Renal cortex interstitium (tissue), 11 donors: ENCODE data around the gene STEAP1B. TPM values are rescaled to one million over a fixed set of nuclear protein-coding genes. Genes with fewer than 3 reads are reported as not detected.
"Not testable (repeated sequence)": the region's sequence is repeated elsewhere in the genome, so short reads cannot be mapped to it uniquely, and the experiment has no call there.

Experiments
- DNase-seq, 11 donors: peaks; one replicate each; pipeline ENCODE4 v3.0.0-alpha.2; 2013; ENCODE audit warnings: low read depth in 9 of 11, low spot score in 4 of 11; ENCODE audit errors: extremely low read depth in 1 of 11
- polyA plus RNA-seq, 3 donors: library from polyadenylated mRNA; unstranded; fragments of 120-200 nt; gene quantifications; one replicate each; pipeline ENCODE4 v1.2.1, GENCODE V29; 2013; ENCODE audit not compliant: insufficient read length in 3 of 3

Gene STEAP1B
- polyA plus RNA-seq, 3 donors: 1.1 to 1.8 (median 1.3) TPM

DNA sequence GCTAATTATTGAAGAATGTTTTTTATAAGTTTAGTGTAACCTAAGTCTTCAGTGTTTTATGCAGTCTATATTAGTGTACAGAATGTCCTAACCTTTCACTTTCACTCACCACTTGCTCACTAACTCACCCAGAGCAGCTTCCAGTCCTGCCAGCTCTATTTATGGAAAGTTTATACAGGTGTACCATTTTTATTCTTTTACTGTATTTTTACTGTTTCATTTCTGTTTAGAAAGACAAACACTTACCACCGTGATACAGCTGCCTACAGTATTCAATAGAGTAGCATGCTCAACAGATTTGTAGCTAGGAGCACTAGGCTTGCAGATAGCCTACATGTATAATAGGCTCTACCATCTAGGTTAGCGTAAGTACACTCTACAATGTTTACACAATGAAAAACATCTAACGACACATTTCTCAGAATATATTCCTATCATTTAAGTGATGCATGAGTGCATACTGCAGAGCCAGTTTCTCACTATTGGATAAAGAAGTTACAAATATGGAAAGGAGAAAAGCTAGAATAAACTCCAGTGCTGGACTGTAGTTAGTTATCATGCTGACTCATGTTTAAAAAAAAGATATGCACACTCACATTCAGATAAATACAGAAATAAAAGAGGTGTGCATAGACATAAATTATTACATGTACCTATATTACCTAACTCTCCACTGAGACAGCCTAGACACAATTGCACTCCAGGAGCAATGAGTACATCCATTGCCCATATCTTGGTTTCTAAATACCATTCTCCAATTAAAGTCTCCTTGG lies 30.4 kb downstream of the STEAP1B start:
- no peak for DNase-seq

DNA sequence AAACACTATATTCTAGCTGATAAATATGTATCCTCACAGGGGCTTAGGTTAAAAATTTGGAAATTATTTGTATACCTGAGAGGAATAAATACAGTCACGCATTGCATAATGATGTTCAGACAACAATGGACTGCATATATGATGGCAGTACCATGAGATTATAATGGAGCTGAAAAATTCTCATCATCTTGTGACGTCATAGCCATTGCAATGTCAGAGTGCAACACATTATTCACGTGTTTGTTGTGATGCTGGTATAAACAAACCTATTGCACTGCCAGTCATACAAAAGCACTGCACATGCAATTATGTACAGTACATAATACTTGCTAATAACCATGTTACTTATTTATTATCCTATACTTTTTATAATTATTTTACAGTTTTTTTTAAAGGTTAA lies 31.4 kb downstream of the STEAP1B start:
- no peak for DNase-seq

DNA sequence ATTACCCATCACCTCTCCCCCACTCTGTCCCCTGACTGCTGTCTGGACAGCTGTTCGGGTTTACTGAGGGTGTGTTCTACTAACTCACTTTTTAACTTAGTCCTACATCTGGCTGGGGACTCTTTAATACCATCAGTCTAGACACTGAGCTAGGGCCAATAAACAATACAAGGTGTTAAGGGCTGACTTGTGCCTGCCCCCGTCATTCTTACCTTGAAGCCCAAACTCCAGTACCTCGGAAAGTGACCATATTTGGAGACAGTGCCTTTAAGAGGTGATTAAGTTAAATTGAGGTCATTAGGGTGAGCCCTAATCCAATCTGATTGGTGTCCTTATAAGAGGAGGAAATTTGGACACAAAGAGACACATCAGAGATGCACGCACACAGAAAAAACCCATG lies 35.7 kb downstream of the STEAP1B start:
- no peak for DNase-seq

DNA sequence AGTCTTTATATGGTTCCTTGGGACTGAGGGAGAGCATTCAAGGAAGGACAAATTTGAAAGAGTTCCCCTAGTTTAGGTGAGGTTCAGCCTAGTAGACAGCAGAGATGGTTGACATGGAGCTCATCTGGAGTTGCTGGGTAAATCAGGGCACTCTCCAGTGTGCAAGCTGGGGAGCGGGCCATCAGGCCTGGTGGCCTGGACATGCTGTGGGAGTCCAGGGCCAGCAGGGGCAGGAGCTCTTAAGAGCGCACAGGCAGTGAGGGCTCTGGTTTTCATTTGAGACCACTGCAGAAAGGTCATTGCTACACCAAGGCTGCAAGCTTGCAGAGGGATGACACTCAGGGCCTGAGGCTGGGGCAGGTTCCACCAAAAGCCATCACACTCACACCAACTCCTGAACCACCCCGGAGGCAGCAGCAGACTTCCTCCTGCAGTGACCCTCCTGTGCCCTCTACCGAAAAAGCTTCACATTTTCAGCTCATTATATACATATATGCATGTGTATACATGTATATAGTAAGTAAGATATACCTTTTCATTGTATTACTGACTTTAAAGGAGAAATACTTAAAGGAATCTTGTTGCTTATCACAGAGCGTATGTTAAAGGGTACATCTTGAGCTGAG lies 39.5 kb downstream of the STEAP1B start:
- DNase-seq: no peak

DNA sequence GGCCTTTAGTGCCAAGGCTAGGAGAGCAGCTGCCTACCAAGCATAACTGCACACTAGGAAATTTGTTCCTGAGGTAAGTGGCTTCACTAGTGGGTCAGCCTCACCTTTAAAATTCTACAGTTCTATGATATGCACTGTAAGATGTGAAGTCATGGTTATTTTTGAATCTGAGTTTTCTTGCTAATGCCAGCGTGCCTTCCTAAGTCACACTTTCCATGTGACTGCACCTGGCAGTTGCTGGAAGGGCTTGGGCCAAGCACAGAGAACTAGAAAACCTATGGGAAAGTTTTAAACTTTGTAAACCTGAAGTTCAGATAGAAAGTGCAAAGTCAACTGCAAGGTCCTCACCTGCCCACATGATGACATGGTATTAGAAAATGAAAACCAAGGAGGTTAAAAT lies 42.5 kb downstream of the STEAP1B start:
- DNase-seq: no peak

DNA sequence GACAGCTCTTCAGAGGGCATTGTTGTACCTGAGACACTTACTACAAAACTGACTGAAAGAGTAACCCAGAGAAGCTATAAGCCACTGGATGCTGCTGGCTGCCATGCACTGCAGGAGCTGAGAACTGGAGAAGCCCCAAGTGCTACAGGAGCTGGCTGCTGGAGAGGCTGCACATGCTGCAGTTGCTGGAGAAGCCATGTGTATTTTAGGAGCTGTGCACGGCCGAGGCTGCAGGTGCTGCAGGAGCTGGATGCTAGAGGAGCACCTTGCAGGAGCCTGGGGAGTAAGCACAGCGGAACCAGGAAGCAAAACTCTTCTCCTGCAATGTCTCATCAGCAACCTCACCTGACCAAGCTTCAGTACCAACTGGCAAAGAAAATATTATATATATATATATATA lies 45.5 kb downstream of the STEAP1B start:
- DNase-seq: no peak

DNA sequence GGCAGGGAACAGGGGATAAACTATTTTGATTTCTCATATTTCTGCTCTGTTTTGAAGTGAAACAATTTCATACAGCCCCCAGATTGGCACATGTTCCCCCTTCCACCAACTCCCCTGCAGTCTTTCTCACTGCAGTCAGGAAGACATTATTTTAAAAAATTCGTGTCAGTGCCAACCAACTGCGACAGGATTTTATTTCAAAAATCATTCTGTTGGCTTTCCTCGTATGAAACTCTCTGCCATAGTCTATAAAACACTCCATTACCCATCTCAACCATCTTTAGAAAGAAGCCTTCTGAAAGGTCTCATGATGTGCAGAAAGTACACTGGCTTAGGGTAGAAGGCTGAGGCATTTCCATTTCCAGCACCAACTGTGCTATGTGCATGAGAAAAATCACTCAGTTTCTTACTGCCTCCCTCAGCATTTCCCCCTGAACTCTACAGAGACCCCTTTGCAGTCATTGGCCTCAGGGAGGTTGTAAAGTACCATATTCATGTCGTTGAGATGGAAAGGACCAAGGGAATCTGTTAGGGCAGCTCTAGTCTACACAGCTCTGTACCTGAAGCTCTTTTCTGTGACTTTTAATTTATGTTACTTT lies 46.9 kb downstream of the STEAP1B start:
- no peak for DNase-seq

DNA sequence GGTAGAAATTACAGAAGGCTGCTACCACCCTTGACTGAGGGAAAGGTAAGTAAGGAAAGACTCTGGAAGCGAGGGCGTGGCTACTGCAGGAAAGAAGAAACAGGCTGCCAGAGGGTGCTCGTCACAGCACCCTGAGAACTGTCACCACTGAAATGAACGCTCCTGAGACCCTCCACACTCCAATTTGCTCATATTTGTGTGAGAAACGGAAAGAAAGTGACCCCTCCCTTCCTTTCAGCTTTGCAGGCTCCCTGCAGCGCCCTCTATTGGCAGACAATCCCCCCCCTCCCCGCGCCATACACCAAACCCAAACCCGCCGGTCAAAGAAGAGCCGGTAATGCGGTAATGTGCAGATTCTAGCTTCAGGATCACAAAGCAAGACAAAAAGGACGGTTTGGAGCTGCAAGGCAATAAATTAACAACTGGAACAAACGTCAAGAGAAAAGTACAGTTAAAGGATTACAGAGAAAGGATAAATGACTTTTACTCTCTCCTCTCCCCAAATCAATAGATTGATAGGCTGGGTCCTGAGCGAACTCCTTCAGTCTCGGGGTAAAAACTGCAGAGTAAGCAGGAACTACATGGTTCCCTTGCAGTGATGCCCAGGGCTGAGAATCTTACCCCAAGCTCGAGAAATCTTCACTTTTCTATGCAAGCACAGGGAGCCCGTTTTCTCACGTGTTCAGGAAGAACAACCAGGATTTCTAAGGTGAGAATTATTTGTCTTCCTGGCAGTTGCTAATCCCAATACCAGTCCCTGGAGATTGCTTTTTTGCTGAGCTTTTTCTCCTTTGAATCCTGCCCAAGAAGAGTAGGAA lies 47.6 kb downstream of the STEAP1B start:
- DNase-seq: peak in 8 of 11 donors; percentile 44 to 64 (median 58)

DNA sequence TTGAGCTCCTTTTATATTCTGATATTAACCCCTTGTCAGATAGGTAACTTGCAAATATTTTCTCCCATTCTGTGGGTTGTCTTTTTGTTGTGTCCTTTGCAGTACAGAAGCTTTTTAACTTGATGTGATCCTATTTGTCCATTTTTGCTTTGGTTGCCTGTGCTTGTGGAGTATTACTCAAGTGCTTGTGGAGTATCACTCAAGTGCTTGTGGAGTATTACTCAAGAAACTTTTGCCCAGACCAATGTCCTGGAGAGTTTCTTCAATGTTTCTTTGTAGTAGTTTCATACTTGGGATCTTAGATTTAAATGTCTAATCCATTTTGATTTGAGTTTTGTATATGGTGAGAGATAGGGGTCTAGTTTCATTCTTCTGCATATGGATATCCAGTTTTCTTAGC lies 50.0 kb downstream of the STEAP1B start:
- DNase-seq: not testable (repeated sequence)

DNA sequence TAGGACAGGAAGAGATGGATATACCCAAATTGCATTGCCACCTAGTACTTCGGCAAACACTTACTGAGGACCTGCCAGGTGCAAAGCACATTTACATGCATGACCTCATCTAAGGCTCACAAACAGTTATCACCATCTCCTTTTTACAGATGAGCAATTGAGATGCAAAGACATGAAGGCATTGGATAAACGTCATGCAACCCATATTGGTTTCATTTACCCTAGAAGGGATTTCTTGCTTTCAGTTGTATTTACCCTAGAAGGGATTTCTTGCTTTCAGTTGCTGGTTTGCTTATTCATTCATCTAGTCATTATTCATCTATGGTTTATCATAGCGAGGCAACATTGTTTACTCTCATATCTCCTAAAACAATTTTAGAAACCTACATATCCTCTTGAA lies 52.2 kb downstream of the STEAP1B start:
- DNase-seq: no peak

DNA sequence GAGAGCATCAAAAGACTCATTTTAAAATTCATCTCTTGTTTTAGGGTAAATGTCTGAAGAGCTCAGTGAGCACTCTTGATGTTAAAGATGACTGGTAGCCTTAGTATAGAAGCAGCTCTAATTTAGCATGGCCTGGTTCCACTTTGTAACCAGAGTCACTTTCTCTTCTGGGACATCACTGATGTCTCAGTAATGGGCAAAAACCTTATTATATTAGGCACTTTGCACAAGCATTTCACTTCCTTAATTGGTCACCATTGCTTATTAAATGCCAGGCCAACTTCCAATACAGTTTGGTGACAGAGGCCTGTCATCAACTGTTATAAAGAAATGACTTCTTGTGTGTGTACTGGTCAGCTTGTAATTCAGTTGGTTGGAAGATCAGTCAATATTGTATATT lies 53.0 kb downstream of the STEAP1B start:
- no peak for DNase-seq

DNA sequence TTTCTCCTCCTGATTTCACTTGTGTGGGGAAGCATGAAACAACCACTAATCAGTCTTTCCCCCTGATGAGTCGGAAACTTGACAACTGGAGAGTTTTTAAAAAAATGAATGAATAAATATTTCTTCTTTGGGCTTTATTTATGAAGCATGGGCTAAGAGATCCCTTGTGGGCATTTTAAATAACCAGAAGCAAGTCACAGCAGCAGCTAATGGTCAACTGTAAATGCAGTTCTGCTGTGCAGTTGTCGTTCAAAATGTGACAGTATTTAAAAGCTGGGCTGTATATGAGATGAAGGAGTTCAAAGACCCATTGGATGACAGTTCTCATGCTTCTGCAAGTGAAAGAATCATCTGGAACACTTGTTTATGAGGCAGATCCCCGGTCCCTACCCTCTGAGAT lies 54.1 kb downstream of the STEAP1B start:
- DNase-seq: no peak

DNA sequence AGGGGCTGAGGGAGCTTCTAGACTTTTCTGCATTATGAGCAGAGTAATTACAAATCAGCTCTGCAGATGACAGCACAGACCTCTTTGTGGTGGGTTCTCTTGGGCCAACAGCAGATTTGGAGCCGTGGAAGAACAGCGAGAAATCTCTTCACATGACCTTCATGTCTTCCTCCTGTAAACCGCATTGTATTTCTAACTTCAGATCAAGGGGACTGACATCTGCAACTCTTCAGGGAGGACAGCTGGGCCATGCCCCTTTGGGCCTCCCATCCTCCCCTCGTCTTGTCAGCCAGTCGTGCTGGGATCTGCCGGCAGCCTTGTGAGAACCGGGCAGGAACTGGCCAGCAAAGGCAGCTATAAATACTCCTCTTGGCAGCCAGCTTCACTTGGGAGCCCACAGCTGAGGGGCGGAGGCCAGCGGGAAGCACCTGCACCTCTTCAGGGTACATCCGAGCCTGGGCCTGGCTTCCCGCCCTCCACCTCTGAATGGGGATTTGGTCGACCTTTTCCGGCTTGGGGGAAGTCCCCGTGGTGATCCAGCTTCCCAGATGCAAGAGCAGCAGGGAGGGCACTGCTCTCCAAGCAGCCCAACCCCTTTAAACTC lies 54.7 kb downstream of the STEAP1B start:
- peak in 10 of 11 donors; percentile 49 to 75 (median 60) for DNase-seq

DNA sequence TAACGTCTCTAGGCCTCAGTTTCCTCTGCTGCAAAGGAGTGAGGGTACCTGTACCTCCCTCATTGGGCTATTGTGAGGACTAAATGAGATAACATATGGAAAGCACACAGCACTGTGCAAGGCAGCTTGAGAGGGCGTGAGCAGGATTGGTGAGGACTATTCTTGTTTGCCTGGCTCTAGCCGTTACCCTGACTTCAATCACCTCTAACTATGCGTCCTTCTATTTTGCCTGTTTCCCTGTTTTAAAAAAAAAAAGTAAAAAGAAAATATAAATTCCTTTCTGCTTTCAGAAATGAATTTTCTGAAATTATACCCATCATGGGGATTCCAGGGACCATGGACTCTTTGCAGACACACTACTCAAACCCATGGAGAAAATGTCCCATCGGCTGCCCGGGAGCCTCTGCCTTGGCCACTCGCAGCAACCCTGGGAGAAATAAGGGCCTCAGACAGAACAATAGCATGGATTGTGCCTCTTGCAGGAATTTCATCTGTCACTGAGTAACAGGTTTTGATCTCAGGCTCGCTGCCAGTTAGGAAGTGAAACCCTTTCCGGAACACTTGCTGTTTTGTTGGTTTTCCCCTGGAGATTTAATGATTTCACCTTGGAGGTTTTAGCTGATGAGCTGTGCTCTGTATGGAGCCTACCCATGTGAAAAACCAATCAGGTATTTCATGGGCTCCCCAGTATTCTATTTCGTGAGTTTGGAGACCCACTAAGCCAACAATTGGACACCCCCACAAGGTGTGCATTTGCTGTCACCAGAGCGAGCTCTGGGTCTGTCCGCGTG lies 55.6 kb downstream of the STEAP1B start:
- DNase-seq: peak in 5 of 11 donors; percentile 47 to 66 (median 57)

DNA sequence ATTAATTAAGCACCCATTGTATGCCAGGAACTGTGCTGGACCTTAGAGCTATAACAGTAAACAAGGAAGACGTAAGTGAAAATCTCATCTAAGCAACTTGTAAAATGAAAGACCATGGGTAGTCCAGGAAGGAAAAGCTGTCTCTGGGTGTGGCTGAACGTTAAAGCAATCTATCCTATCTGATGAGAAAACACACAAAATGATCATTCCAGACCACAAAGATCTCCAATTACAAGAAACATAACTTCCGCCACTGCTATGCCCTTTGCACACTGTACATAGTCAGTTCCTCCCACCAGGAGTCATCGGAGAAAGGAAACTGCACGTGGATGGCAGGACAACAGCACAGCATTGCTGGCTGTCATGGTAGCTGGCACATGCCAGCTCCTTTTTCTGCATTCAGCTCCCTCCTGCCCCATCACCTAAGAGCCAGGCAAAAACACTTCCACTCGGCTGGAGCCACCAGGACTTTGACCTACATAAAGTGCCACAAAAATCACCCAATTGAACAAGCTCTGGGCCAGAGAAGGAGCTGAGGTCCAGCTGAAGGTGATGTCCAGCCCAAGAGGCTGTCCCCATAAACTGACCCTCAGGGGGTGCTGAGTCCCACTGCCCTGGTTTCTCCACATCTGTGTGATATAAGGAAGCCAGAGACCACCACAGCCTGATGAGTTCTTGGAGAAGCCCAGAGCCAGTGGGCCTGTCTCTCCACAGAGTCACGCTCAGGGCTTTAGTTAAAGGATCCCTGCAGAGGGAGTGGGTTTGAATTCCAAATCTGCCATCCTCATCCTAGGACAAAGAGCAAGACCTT lies 56.4 kb downstream of the STEAP1B start:
- no peak for DNase-seq

DNA sequence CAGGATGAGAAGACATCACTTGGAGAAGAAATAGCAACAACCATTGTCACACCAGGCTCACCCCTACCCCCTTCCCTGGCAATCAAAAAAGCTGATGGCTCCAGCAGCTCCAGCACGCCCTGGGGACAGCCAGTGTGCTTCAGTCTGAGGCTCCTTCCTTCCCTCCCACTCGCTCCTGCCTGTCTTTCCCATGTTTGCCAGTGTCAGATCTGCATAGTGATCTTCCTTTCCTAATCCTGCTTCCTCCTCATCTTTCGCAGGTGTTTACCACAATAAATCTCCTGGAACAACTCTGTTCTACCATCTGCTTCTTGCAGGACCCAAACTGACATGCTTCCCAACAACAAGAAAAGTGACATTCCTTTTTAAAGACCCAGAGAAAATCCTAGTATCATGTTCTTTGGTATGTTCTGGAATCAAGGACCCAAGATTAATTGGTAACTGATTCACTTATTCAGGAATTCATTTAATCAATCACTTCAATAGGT lies 57.1 kb downstream of the STEAP1B start:
- DNase-seq: no peak

DNA sequence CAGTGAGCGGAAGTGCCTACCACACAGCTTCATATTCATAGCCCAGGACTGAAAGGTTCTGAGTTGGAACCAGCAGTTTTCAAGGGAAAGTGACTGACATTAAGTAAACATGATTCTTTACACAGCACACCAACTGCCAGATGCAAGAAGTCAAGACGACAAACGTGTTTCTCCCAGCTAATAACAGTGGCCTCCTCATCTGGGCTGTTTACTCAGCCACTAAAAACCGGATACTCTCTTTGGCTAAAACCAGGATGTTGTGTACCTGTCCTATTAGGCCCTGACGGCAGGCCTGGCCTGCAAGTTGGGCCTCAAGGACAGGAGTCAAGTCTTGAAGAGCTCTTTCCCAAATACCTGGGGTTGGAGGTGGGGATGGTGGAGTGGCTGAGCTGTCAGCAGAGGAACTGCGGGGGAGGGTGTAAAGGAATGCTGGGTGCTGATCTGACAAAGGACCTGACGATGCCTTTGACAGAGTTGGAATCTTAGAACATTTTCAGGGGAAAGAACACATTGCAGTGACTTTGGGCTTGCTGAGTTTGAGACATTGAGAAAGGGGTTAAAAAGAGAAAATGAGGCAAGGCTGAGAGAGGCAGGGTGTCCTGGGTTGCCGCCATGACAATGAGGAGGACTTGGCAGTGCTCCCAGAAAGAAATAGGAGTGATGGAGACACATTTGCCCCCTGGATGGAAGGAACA lies 57.7 kb downstream of the STEAP1B start:
- DNase-seq: no peak
